ENCODE measurements around the gene STYXL1. TPM values are rescaled to one million over a fixed set of nuclear protein-coding genes. Genes with fewer than 3 reads are reported as not detected.

Gene STYXL1
- total and polyA plus RNA-seq, 2 experiments from 2014 or later, result 28.0 to 39.2 TPM

DNA sequence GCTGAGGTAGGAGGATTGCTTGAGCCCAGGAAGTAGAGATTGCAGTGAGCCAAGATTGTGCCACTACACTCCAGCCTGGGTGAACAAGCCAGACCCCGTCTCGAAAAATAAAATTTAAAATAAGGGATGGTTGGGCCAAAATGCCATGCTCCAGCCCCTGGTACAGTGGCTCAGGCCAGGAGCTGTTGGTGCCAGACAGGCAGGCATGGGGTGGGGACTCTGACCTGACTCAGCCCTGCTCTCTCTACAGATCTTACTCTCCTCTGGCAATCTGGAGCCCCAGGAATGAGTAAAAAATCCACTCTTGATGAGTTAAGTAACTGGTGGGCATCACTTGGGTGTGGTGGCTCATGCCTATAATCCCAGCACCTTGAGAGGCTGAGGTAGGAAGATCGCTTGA lies 45.0 kb downstream of the STYXL1 start:
- Histone ChIP-seq H4K20me1 (replicated peaks; ENCODE audit: insufficient read depth) (no peaks in the 10 kb centered on the region; the same call in 1 of the 2 replicates), H3K4me2 (no peak overlapping the region), H2AFZ (no peak overlapping the region), H3K27me3 (ENCODE audit: insufficient read depth) (no peaks in the 10 kb centered on the region), H3K4me1 (ENCODE audit: insufficient read depth) (no peaks in the 10 kb centered on the region), H3K79me2 (replicated peaks; ENCODE audit: insufficient read depth) (no peaks in the 10 kb centered on the region), H3F3A (replicated peaks; ENCODE audit: low read depth) (no peaks in the 10 kb centered on the region), H3K4me3 (no peak overlapping the region), H3K36me3 (ENCODE audit: insufficient read depth) (no peaks in the 10 kb centered on the region; the same call in 1 of the 2 replicates), H3K9me2 (ENCODE audit: insufficient read depth) (no peaks in the 10 kb centered on the region), H3K27ac (ENCODE audit: low read depth) (no peak overlapping the region)
- Mint-ChIP-seq H3K4me1 (no peaks in the 10 kb centered on the region), H3K4me3 (no peak overlapping the region), H3K27ac (no peak overlapping the region), H3K9me3 (no peaks in the 10 kb centered on the region; the same call in 1 of the 3 replicates), H3K27me3 (ENCODE audit: insufficient read depth, low read depth, poor library complexity) (no peaks in the 10 kb centered on the region), H3K36me3 (ENCODE audit: low read depth) (peaks cover 8% of the 10 kb centered on the region)
- ATAC-seq (no peak), DNase-seq (ENCODE audit: low spot score) (no peak)
- TF ChIP-seq JUNB (IDR thresholded peaks at IDR 0.05; ENCODE audit: unreplicated experiment), result no peak
- no peak for TF ChIP-seq EZH2 (IDR thresholded peaks at IDR 0.05; ENCODE audit: low read depth, unreplicated experiment)
- TF ChIP-seq NANOG (IDR thresholded peaks at IDR 0.05; ENCODE audit: borderline replicate concordance), result no peak
- TF ChIP-seq, protein P1, sequence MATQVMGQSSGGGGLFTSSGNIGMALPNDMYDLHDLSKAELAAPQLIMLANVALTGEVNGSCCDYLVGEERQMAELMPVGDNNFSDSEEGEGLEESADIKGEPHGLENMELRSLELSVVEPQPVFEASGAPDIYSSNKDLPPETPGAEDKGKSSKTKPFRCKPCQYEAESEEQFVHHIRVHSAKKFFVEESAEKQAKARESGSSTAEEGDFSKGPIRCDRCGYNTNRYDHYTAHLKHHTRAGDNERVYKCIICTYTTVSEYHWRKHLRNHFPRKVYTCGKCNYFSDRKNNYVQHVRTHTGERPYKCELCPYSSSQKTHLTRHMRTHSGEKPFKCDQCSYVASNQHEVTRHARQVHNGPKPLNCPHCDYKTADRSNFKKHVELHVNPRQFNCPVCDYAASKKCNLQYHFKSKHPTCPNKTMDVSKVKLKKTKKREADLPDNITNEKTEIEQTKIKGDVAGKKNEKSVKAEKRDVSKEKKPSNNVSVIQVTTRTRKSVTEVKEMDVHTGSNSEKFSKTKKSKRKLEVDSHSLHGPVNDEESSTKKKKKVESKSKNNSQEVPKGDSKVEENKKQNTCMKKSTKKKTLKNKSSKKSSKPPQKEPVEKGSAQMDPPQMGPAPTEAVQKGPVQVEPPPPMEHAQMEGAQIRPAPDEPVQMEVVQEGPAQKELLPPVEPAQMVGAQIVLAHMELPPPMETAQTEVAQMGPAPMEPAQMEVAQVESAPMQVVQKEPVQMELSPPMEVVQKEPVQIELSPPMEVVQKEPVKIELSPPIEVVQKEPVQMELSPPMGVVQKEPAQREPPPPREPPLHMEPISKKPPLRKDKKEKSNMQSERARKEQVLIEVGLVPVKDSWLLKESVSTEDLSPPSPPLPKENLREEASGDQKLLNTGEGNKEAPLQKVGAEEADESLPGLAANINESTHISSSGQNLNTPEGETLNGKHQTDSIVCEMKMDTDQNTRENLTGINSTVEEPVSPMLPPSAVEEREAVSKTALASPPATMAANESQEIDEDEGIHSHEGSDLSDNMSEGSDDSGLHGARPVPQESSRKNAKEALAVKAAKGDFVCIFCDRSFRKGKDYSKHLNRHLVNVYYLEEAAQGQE (IDR thresholded peaks at IDR 0.05; ENCODE audit: unreplicated experiment), result no peak
- no peak for TF ChIP-seq EZH2phosphoT487 (IDR thresholded peaks at IDR 0.05; ENCODE audit: unreplicated experiment)
- TF ChIP-seq, protein P2, sequence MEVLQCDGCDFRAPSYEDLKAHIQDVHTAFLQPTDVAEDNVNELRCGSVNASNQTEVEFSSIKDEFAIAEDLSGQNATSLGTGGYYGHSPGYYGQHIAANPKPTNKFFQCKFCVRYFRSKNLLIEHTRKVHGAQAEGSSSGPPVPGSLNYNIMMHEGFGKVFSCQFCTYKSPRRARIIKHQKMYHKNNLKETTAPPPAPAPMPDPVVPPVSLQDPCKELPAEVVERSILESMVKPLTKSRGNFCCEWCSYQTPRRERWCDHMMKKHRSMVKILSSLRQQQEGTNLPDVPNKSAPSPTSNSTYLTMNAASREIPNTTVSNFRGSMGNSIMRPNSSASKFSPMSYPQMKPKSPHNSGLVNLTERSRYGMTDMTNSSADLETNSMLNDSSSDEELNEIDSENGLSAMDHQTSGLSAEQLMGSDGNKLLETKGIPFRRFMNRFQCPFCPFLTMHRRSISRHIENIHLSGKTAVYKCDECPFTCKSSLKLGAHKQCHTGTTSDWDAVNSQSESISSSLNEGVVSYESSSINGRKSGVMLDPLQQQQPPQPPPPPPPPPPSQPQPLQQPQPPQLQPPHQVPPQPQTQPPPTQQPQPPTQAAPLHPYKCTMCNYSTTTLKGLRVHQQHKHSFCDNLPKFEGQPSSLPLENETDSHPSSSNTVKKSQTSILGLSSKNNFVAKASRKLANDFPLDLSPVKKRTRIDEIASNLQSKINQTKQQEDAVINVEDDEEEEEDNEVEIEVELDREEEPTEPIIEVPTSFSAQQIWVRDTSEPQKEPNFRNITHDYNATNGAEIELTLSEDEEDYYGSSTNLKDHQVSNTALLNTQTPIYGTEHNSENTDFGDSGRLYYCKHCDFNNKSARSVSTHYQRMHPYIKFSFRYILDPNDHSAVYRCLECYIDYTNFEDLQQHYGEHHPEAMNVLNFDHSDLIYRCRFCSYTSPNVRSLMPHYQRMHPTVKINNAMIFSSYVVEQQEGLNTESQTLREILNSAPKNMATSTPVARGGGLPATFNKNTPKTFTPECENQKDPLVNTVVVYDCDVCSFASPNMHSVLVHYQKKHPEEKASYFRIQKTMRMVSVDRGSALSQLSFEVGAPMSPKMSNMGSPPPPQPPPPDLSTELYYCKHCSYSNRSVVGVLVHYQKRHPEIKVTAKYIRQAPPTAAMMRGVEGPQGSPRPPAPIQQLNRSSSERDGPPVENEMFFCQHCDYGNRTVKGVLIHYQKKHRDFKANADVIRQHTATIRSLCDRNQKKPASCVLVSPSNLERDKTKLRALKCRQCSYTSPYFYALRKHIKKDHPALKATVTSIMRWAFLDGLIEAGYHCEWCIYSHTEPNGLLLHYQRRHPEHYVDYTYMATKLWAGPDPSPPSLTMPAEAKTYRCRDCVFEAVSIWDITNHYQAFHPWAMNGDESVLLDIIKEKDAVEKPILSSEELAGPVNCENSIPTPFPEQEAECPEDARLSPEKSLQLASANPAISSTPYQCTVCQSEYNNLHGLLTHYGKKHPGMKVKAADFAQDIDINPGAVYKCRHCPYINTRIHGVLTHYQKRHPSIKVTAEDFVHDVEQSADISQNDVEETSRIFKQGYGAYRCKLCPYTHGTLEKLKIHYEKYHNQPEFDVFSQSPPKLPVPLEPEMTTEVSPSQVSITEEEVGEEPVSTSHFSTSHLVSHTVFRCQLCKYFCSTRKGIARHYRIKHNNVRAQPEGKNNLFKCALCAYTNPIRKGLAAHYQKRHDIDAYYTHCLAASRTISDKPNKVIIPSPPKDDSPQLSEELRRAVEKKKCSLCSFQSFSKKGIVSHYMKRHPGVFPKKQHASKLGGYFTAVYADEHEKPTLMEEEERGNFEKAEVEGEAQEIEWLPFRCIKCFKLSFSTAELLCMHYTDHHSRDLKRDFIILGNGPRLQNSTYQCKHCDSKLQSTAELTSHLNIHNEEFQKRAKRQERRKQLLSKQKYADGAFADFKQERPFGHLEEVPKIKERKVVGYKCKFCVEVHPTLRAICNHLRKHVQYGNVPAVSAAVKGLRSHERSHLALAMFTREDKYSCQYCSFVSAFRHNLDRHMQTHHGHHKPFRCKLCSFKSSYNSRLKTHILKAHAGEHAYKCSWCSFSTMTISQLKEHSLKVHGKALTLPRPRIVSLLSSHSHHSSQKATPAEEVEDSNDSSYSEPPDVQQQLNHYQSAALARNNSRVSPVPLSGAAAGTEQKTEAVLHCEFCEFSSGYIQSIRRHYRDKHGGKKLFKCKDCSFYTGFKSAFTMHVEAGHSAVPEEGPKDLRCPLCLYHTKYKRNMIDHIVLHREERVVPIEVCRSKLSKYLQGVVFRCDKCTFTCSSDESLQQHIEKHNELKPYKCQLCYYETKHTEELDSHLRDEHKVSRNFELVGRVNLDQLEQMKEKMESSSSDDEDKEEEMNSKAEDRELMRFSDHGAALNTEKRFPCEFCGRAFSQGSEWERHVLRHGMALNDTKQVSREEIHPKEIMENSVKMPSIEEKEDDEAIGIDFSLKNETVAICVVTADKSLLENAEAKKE (CRISPR knock-in tag; IDR thresholded peaks at IDR 0.05), result no peak
- TF ChIP-seq STAT1 (IDR thresholded peaks at IDR 0.05; ENCODE audit: unreplicated experiment), result no peak
- TF ChIP-seq CREB1 (CRISPR knock-in tag; IDR thresholded peaks at IDR 0.05; ENCODE audit: low read depth), result no peak
- TF ChIP-seq, protein P3, sequence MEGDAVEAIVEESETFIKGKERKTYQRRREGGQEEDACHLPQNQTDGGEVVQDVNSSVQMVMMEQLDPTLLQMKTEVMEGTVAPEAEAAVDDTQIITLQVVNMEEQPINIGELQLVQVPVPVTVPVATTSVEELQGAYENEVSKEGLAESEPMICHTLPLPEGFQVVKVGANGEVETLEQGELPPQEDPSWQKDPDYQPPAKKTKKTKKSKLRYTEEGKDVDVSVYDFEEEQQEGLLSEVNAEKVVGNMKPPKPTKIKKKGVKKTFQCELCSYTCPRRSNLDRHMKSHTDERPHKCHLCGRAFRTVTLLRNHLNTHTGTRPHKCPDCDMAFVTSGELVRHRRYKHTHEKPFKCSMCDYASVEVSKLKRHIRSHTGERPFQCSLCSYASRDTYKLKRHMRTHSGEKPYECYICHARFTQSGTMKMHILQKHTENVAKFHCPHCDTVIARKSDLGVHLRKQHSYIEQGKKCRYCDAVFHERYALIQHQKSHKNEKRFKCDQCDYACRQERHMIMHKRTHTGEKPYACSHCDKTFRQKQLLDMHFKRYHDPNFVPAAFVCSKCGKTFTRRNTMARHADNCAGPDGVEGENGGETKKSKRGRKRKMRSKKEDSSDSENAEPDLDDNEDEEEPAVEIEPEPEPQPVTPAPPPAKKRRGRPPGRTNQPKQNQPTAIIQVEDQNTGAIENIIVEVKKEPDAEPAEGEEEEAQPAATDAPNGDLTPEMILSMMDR (conservative IDR thresholded peaks at IDR 0.05; ENCODE audit: low read depth in 2 of 2), result no peak
- TF ChIP-seq POLR2AphosphoS5 (IDR thresholded peaks at IDR 0.05; ENCODE audit: low read depth), result no peak

Measured in GM23338 (cell line).